Endothelial cell of umbilical vein (primary cell): ENCODE data around the gene ISY1. TPM values are rescaled to one million over a fixed set of nuclear protein-coding genes. Genes with fewer than 3 reads are reported as not detected.

Experiments used
- BruUV-seq: library from RNA; stranded (reverse); fragments of 400-500 nt; replicated peaks from 2 replicates; lab custom pipeline; 2021; lab: Mats Ljungman, UMichigan
- CTCF ChIA-PET: fragments of 300-600, 350-600 bp; sonication (Branson Sonifier 250); formaldehyde crosslinking; loops from one replicate; lab custom pipeline; 2021; ENCODE audit warnings: antibody characterized with exemption, inconsistent platforms; lab: Charles Lee
- POLR2A ChIA-PET: fragments of 300-600, 350-600 bp; sonication (Branson Sonifier 250); formaldehyde crosslinking; loops from one replicate; lab custom pipeline; 2021; ENCODE audit warnings: antibody characterized with exemption, inconsistent platforms; lab: Charles Lee
- DNase-seq: peaks from one replicate; pipeline ENCODE4 v3.0.0-alpha.2; 2011; ENCODE audit warnings: low read depth, low spot score
- FAIRE-seq: peaks from 2 replicates; lab custom pipeline; 2011; peaks lifted over from hg19 to GRCh38; lab: Jason Lieb, UNC
- H2AFZ ChIP-seq: 2 replicates; pipeline ENCODE4 v1.6.0; 2012; ENCODE audit warnings: low read depth, low read length, control low read depth, inconsistent platforms
- H3K27ac ChIP-seq: 2 replicates; pipeline ENCODE4 v1.5.1; 2011; ENCODE audit warnings: low read depth, mild to moderate bottlenecking, control low read depth, low read length, moderate library complexity; ENCODE audit not compliant: insufficient read depth
- H3K27me3 ChIP-seq, 2 experiments: 2 replicates each; pipeline versions ENCODE4 v1.6.0 to v1.6.1; 2011; ENCODE audit warnings: low read length in 2 of 2, mixed read lengths in 1 of 2; ENCODE audit not compliant: control insufficient read depth in 2 of 2, insufficient read depth in 2 of 2
- H3K36me3 ChIP-seq, 2 experiments: 2 replicates in 1 of 2; 3 replicates in 1 of 2; pipeline ENCODE4 v1.5.1; 2011; ENCODE audit warnings: low read length in 2 of 2, mild to moderate bottlenecking in 1 of 2, moderate library complexity in 1 of 2; ENCODE audit not compliant: control insufficient read depth in 2 of 2, insufficient read depth in 2 of 2; ENCODE audit errors: extremely low read depth in 1 of 2
- H3K4me1 ChIP-seq: 3 replicates; pipeline ENCODE4 v1.5.1; 2011; ENCODE audit warnings: mild to moderate bottlenecking, low read length; ENCODE audit not compliant: control insufficient read depth, insufficient read depth; ENCODE audit errors: extremely low read depth
- H3K4me2 ChIP-seq: 2 replicates; pipeline ENCODE4 v1.6.1; 2011; ENCODE audit warnings: low read length, control low read depth, mixed read lengths; ENCODE audit not compliant: insufficient read depth
- H3K4me3 ChIP-seq, 3 experiments: fragments of 200-600 bp in 1 of 3; sonication (generic), shearing (Covaris generic) in 1 of 3; replicated peaks in 1 of 3; 2 replicates each; pipeline ENCODE4 v1.5.1; 2011 to 2016; ENCODE audit warnings: control low read depth in 3 of 3, low read length in 3 of 3, mild to moderate bottlenecking in 2 of 3, inconsistent platforms in 1 of 3, low read depth in 1 of 3, moderate library complexity in 1 of 3; ENCODE audit not compliant: insufficient read depth in 1 of 3
- H3K79me2 ChIP-seq: 2 replicates; pipeline ENCODE4 v1.6.0; 2012; ENCODE audit warnings: low read length, inconsistent platforms; ENCODE audit not compliant: control insufficient read depth, insufficient read depth
- H3K9ac ChIP-seq: replicated peaks from 2 replicates; pipeline ENCODE3; 2011; ENCODE audit warnings: low read length, control low read depth; ENCODE audit not compliant: insufficient read depth; ENCODE audit errors: extremely low read depth
- H3K9me1 ChIP-seq: replicated peaks from 3 replicates; pipeline ENCODE4 v1.6.0; 2011; ENCODE audit warnings: mild to moderate bottlenecking, low read length; ENCODE audit not compliant: control insufficient read depth, insufficient read depth; ENCODE audit errors: extremely low read depth
- H3K9me3 ChIP-seq: replicated peaks from 2 replicates; pipeline ENCODE4 v1.5.1; 2012; ENCODE audit warnings: low read length, inconsistent platforms; ENCODE audit not compliant: control insufficient read depth, insufficient read depth
- H4K20me1 ChIP-seq: replicated peaks from 2 replicates; pipeline ENCODE3; 2011; ENCODE audit warnings: mild to moderate bottlenecking, low read length; ENCODE audit not compliant: control insufficient read depth, insufficient read depth; ENCODE audit errors: extremely low read depth
- EZH2 ChIP-seq: IDR thresholded peaks from 2 replicates; pipeline ENCODE4 v1.6.1; 2012; ENCODE audit warnings: borderline replicate concordance, low read depth, mild to moderate bottlenecking, moderate library complexity, low read length, inconsistent platforms; ENCODE audit not compliant: severe bottlenecking
- FOS ChIP-seq: IDR thresholded peaks from 2 replicates; pipeline ENCODE4 v1.6.1; 2011; ENCODE audit warnings: mild to moderate bottlenecking, low read length, moderate library complexity, borderline replicate concordance; ENCODE audit not compliant: insufficient read depth
- GATA2 ChIP-seq: IDR thresholded peaks from 2 replicates; pipeline ENCODE4 v1.7.0; 2011; ENCODE audit warnings: low read depth, mild to moderate bottlenecking, moderate library complexity, mixed read lengths, low read length; ENCODE audit not compliant: insufficient read length, insufficient read depth
- JUN ChIP-seq: IDR thresholded peaks from 2 replicates; pipeline ENCODE4 v1.6.1; 2011; ENCODE audit warnings: borderline replicate concordance, low read depth; ENCODE audit not compliant: insufficient read length, insufficient read depth
- MYC ChIP-seq: IDR thresholded peaks from one replicate; pipeline ENCODE4 v1.6.1; 2011; ENCODE audit warnings: mild to moderate bottlenecking, low read depth, low read length
- POLR2A ChIP-seq: IDR thresholded peaks from 2 replicates; pipeline ENCODE4 v1.6.1; 2012; ENCODE audit warnings: low read depth, mild to moderate bottlenecking, control low read depth, low read length
- POLR2AphosphoS5 ChIP-seq: IDR thresholded peaks from 2 replicates; pipeline ENCODE4 v1.6.1; 2012; ENCODE audit warnings: low read depth, mild to moderate bottlenecking, control low read depth, low read length, moderate library complexity; ENCODE audit not compliant: insufficient read depth
- dilution Hi-C: fragments of 300-500 bp; cut with MboI; formaldehyde crosslinking; loops from one replicate; pipeline ENCODE4 v1.15.0; 2019; ENCODE audit warnings: low sequenced_read_pairs; ENCODE audit not compliant: extremely low pct_ligation_motif_present
- intact Hi-C: fragments of 100-400 bp; cut with micrococcal nuclease; formaldehyde crosslinking; loops from one replicate; pipeline ENCODE4 v1.10.0; 2022
- polyA plus RNA-seq, 4 experiments: library from polyadenylated mRNA; depleted of rRNA in 3 of 4; stranded (reverse) in 3 of 4; unstranded in 1 of 4; fragments of >200 nt; gene quantifications; 2 replicates each; pipeline versions ENCODE4 v1.2.1 to v1.2.3, GENCODE V29; 2011 to 2012; ENCODE audit warnings: missing spikeins in 1 of 4
- total RNA-seq: library from RNA; stranded (reverse); gene quantifications from 2 replicates; pipeline ENCODE4 v1.2.3, GENCODE V29; 2021
- TF ChIP-seq, protein P1 (sequence below), 2 donors: IDR thresholded peaks; 1 replicate in 1 of 2; 2 replicates in 1 of 2; pipeline ENCODE4 v1.5.1; 2011; ENCODE audit warnings: low read length in 2 of 2, mild to moderate bottlenecking in 2 of 2, moderate library complexity in 2 of 2, control low read depth in 1 of 2, inconsistent platforms in 1 of 2, low read depth in 1 of 2; ENCODE audit not compliant: insufficient read depth in 1 of 2; ENCODE audit errors: extremely low read depth in 1 of 2
- TF ChIP-seq, protein P2 (sequence below): IDR thresholded peaks from 2 replicates; pipeline ENCODE4 v1.6.1; 2011; ENCODE audit not compliant: insufficient read depth, insufficient read length

The ISY1 gene
- total and polyA plus RNA-seq, 2 donors (not counting 3 experiments of a cell fraction or from before 2014, with no cell fraction given), result 50.7 to 59.4 TPM

DNA sequence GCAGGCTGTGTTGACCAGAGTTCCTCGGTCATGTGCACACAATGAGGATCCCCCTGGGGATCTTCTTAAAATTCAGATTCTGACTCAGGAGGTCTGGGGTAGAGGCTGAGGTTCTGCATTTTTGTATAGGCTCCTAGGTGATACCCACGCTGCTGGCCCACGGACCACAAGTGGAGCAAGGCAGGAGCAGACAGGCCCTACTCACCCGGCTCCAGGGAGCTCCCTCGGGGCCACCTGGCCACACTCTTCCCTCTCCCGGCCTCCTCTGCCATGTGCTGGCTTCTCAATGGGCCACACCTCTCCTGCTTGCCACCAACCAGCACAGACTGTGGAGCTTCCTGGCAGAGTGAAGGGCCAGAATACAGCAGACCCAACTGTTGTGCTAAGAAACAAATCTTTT, 76.4 kb downstream of the ISY1 start:
- FAIRE-seq (no peak), DNase-seq (no peak)
- peaks cover 3% of the 10 kb centered on the region for H3K4me1 ChIP-seq
- no peak overlapping the region for H3K4me2 ChIP-seq
- no peak for TF ChIP-seq FOS
- no peak for TF ChIP-seq POLR2A
- no peak for TF ChIP-seq MYC
- no peak for TF ChIP-seq GATA2
- TF ChIP-seq JUN, result no peak
- TF ChIP-seq, protein P1, sequence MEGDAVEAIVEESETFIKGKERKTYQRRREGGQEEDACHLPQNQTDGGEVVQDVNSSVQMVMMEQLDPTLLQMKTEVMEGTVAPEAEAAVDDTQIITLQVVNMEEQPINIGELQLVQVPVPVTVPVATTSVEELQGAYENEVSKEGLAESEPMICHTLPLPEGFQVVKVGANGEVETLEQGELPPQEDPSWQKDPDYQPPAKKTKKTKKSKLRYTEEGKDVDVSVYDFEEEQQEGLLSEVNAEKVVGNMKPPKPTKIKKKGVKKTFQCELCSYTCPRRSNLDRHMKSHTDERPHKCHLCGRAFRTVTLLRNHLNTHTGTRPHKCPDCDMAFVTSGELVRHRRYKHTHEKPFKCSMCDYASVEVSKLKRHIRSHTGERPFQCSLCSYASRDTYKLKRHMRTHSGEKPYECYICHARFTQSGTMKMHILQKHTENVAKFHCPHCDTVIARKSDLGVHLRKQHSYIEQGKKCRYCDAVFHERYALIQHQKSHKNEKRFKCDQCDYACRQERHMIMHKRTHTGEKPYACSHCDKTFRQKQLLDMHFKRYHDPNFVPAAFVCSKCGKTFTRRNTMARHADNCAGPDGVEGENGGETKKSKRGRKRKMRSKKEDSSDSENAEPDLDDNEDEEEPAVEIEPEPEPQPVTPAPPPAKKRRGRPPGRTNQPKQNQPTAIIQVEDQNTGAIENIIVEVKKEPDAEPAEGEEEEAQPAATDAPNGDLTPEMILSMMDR (IDR thresholded peaks at IDR 0.05; ENCODE audit: extremely low read depth in 1 of 2, insufficient read depth in 1 of 2, low read depth in 1 of 2, low read length in 2 of 2), result no peak
- no peak for TF ChIP-seq POLR2AphosphoS5
- TF ChIP-seq, protein P2, sequence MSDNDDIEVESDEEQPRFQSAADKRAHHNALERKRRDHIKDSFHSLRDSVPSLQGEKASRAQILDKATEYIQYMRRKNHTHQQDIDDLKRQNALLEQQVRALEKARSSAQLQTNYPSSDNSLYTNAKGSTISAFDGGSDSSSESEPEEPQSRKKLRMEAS, result no peak
- no peak for TF ChIP-seq EZH2
- dilution Hi-C loops, result no loop called here
- no peak overlapping the region for H3K4me3 ChIP-seq
- no peaks in the 10 kb centered on the region for H3K79me2 ChIP-seq
- H3K36me3 ChIP-seq, result no peaks in the 10 kb centered on the region
- H3K27me3 ChIP-seq, result no peaks in the 10 kb centered on the region
- no peak overlapping the region for H3K27ac ChIP-seq
- no peaks in the 10 kb centered on the region for H3K9me3 ChIP-seq
- no peaks in the 10 kb centered on the region for H3K9me1 ChIP-seq
- no TSS peak for BruUV-seq
- H2AFZ ChIP-seq, result no peak overlapping the region
- POLR2A ChIA-PET, result interaction anchor here (0.6 kb wide), 1 partner anchor 47 kb away, joined by 4 read pairs; no protein-coding TSS in a partner anchor
- intact Hi-C loops, result no loop called here
- no peaks in the 10 kb centered on the region for H4K20me1 ChIP-seq
- H3K9ac ChIP-seq, result no peak overlapping the region
- CTCF ChIA-PET, result interaction anchor here (1.4 to 4.0 kb wide), 3 partner anchors 16 to 115 kb away, joined by 4 to 24 read pairs (median 11); no protein-coding TSS in a partner anchor
